ENCODE results near the gene ERG28.

ERG28 gene

GRCh38 chr14:75619548-75619947 is 41.1 kb downstream of the ERG28 start:
- DNase-seq (ENCODE audit: low read depth) = no peak
- H3K4me3 ChIP-seq (ENCODE audit: control insufficient read depth, low read depth, low read length) = no peak overlapping the region
- TF ChIP-seq, protein P1, sequence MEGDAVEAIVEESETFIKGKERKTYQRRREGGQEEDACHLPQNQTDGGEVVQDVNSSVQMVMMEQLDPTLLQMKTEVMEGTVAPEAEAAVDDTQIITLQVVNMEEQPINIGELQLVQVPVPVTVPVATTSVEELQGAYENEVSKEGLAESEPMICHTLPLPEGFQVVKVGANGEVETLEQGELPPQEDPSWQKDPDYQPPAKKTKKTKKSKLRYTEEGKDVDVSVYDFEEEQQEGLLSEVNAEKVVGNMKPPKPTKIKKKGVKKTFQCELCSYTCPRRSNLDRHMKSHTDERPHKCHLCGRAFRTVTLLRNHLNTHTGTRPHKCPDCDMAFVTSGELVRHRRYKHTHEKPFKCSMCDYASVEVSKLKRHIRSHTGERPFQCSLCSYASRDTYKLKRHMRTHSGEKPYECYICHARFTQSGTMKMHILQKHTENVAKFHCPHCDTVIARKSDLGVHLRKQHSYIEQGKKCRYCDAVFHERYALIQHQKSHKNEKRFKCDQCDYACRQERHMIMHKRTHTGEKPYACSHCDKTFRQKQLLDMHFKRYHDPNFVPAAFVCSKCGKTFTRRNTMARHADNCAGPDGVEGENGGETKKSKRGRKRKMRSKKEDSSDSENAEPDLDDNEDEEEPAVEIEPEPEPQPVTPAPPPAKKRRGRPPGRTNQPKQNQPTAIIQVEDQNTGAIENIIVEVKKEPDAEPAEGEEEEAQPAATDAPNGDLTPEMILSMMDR (IDR thresholded peaks at IDR 0.05; ENCODE audit: control insufficient read depth, insufficient read depth, low read depth, low read length, missing control alignments) = no peak

DNA sequence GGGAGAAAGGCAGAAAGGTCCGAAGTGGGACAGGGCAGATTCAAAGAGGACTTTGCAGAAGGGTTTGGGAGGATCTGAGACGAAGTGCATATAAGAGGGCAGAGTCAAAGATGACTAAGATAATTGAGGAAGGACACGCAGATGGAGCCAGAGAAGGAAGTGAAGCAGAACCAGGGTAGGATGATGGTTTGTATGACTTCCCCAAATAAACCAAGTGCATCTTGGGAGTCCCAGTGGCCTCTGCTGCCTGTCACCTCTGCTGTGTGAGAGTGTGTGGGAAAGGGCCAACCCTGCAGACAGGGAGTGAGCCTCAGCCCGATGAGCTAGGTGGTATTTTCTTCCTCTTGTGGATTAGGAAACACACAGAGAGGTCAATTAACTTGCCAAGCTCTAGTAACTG is 45.5 kb downstream of the ERG28 start:
- TF ChIP-seq, protein P1 (IDR thresholded peaks at IDR 0.05; ENCODE audit: control insufficient read depth, insufficient read depth, low read depth, low read length, missing control alignments) = no peak
- no peak for DNase-seq (ENCODE audit: low read depth)
- H3K4me3 ChIP-seq (ENCODE audit: control insufficient read depth, low read depth, low read length) = no peak overlapping the region

- no peak for DNase-seq (ENCODE audit: low read depth)
- TF ChIP-seq, protein P1 (IDR thresholded peaks at IDR 0.05; ENCODE audit: control insufficient read depth, insufficient read depth, low read depth, low read length, missing control alignments) = no peak
- H3K4me3 ChIP-seq (ENCODE audit: control insufficient read depth, low read depth, low read length) = no peak overlapping the region
Observed at GRCh38 chr14:75614179-75614578, 46.5 kb downstream of the ERG28 start.

DNA sequence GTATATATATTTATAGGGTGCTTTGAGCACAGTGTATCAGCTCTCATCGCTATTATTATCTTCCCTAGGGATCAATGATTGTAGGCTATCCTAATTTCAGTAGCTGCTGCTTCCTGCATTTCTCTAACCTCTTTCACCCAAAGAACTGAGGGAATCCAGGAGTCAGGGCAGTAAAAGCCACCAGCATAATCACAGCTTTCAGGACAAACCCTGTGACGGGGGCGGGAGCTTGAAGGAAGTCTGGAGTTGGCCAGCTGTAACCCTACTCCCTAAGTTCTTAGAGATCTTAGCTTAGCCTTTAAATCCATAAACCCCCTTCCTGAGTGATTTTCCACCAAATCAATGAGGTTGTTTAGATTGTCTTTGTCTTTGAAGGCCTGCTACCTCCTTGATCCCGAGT is 48.5 kb downstream of the ERG28 start:
- TF ChIP-seq, protein P1 (IDR thresholded peaks at IDR 0.05; ENCODE audit: control insufficient read depth, insufficient read depth, low read depth, low read length, missing control alignments) = no peak
- no peak for DNase-seq (ENCODE audit: low read depth)
- H3K4me3 ChIP-seq (ENCODE audit: control insufficient read depth, low read depth, low read length) = no peak overlapping the region

- no peak for DNase-seq (ENCODE audit: low read depth)
- TF ChIP-seq, protein P1 (IDR thresholded peaks at IDR 0.05; ENCODE audit: control insufficient read depth, insufficient read depth, low read depth, low read length, missing control alignments) = no peak
- H3K4me3 ChIP-seq (ENCODE audit: control insufficient read depth, low read depth, low read length) = no peak overlapping the region
Observed at GRCh38 chr14:75610834-75611233, 49.8 kb downstream of the ERG28 start.

DNA sequence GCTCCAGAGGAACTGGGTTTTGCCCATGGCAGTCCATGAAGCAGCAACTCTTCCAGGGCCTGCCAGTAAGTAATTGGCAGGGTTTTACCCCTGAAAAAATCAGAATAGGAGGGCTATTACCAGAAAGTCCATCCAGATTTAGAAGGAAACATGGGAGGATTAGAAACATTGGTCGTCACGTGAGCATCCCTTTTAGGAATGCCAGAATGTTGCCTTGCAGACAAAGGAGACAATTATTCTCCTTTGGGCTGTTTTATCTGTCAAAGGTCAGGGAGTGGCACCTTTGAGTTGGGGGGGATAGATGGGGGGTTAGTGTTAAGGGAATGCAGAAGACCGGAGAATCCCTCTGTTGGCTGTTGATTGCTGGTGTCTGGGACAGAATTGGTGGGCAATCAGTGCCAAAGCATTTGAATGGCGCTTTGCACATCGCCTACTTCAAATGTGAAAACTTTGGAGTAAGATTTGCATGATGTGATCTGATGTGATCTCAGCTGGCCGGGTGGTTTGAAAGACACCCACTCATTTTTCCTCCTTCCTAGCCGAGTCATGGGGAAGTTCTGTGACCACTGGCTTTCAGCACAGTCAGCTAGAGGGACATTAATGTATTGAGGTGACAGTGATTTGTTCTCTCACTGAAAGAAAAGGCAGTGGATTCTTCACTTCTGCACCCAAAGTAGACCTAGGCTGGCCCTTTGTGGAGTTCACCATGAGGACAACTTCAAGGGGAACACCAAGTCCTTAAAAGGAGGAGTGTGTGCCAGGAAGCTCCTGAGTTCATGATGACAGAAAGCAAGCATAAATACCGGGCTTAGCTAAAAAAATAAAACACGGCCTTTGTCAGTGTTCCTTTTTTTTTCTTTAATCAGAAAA is 50.8 kb downstream of the ERG28 start:
- H3K4me3 ChIP-seq (ENCODE audit: control insufficient read depth, low read depth, low read length) = no peak overlapping the region
- TF ChIP-seq, protein P1 (IDR thresholded peaks at IDR 0.05; ENCODE audit: control insufficient read depth, insufficient read depth, low read depth, low read length, missing control alignments) = no peak
- no peak for DNase-seq (ENCODE audit: low read depth)
